Panc1 (cell line): ENCODE results near the gene CNTN5. TPM values are rescaled to one million over a fixed set of nuclear protein-coding genes. Genes with fewer than 3 reads are reported as not detected.

ENCODE experiments used
- ATAC-seq: fragments of 200-7000 bp; cut with Tn5 transposase; 2 replicates; pipeline ENCODE4 v1.9.1; 2020; ENCODE audit warnings: mild to moderate bottlenecking, moderate library complexity
- BruUV-seq: library from RNA; stranded (reverse); fragments of 400-500 nt; replicated peaks from 2 replicates; lab custom pipeline; 2021; lab: Mats Ljungman, UMichigan
- CTCF ChIA-PET: fragments of 300-600 bp; sonication (Branson Sonifier 250); formaldehyde crosslinking; loops from one replicate; lab custom pipeline; 2022; ENCODE audit warnings: antibody characterized with exemption; lab: Charles Lee
- POLR2A ChIA-PET: fragments of 300-600 bp; sonication (Branson Sonifier 250); formaldehyde crosslinking; loops from one replicate; lab custom pipeline; 2022; ENCODE audit warnings: antibody characterized with exemption; lab: Charles Lee
- DNase-seq: peaks from one replicate; pipeline ENCODE4 v3.0.0-alpha.2; 2010; ENCODE audit warnings: low read depth, low spot score
- H3K27ac ChIP-seq: 2 replicates; pipeline ENCODE4 v1.5.1; 2011; ENCODE audit warnings: mild to moderate bottlenecking, low read length, inconsistent platforms
- H3K27me3 ChIP-seq: fragments of 200-500 bp; sonication (Bioruptor generic); 2 replicates; pipeline ENCODE4 v1.6.0; 2014; ENCODE audit warnings: low read length, inconsistent platforms; ENCODE audit not compliant: control insufficient read depth, insufficient read depth
- H3K36me3 ChIP-seq: fragments of 200-500 bp; sonication (Bioruptor generic); 2 replicates; pipeline ENCODE4 v1.5.1; 2014; ENCODE audit warnings: inconsistent platforms, mild to moderate bottlenecking, low read length, moderate library complexity; ENCODE audit not compliant: control insufficient read depth, insufficient read depth
- H3K4me1 ChIP-seq: 2 replicates; pipeline ENCODE4 v1.5.1; 2011; ENCODE audit warnings: inconsistent platforms, mild to moderate bottlenecking, low read length, moderate library complexity; ENCODE audit not compliant: control insufficient read depth, insufficient read depth
- H3K4me3 ChIP-seq, 2 experiments: 2 replicates each; pipeline ENCODE4 v1.5.1; 2011 to 2012; ENCODE audit warnings: low read depth in 2 of 2, low read length in 2 of 2, mild to moderate bottlenecking in 2 of 2, inconsistent platforms in 1 of 2, moderate library complexity in 1 of 2
- H3K9me3 ChIP-seq: fragments of 200-500 bp; sonication (Bioruptor generic); 2 replicates; pipeline ENCODE4 v1.5.1; 2014; ENCODE audit warnings: low read depth, mild to moderate bottlenecking, inconsistent platforms, low read length, moderate library complexity; ENCODE audit not compliant: control insufficient read depth, insufficient read depth
- CTCF ChIP-seq: fragments of 450-650 bp; IDR thresholded peaks from 2 replicates; pipeline ENCODE4 v1.5.1; 2017; ENCODE audit warnings: mild to moderate bottlenecking
- POLR2AphosphoS5 ChIP-seq: IDR thresholded peaks from 2 replicates; pipeline ENCODE4 v1.6.1; 2012; ENCODE audit warnings: mild to moderate bottlenecking, low read depth, low read length, moderate library complexity
- REST ChIP-seq, 2 experiments: IDR thresholded peaks; 2 replicates each; pipeline ENCODE4 v1.6.1; 2011 to 2012; ENCODE audit warnings: low read depth in 2 of 2, control low read depth in 1 of 2, low read length in 1 of 2, mild to moderate bottlenecking in 1 of 2, moderate library complexity in 1 of 2; ENCODE audit not compliant: insufficient read depth in 1 of 2
- SIN3A ChIP-seq: IDR thresholded peaks from 2 replicates; pipeline ENCODE4 v1.6.1; 2012; ENCODE audit warnings: low read depth, mild to moderate bottlenecking, low read length, moderate library complexity, borderline replicate concordance; ENCODE audit not compliant: insufficient read depth
- TCF7L2 ChIP-seq: IDR thresholded peaks from 2 replicates; pipeline ENCODE4 v1.6.1; 2011; ENCODE audit warnings: mild to moderate bottlenecking, low read depth, low read length, inconsistent platforms
- in situ Hi-C: cut with HindIII; loops from 2 replicates; pipeline ENCODE4 v1.10.0; 2016; ENCODE audit warnings: low sequenced_read_pairs, low pct_unique_long_range_greater_than_20kb
- intact Hi-C: fragments of 100-400 bp; cut with micrococcal nuclease; formaldehyde crosslinking; loops from one replicate; pipeline ENCODE4 v1.10.0; 2022; ENCODE audit not compliant: unreplicated experiment
- total RNA-seq: library from RNA; stranded (reverse); gene quantifications from one replicate; pipeline ENCODE4 v1.2.1, GENCODE V29; 2021; ENCODE audit not compliant: unreplicated experiment

CNTN5 gene
- total RNA-seq, 1 experiment from 2014 or later = not detected

- Histone ChIP-seq H3K9me3 (no peaks in the 10 kb centered on the region), H3K4me1 (no peaks in the 10 kb centered on the region), H3K27ac (no peak overlapping the region), H3K36me3 (no peaks in the 10 kb centered on the region), H3K4me3 (no peak overlapping the region), H3K27me3 (no peaks in the 10 kb centered on the region)
- DNase-seq (no peak), ATAC-seq (no peak)
- in situ Hi-C loops (no loop called here), intact Hi-C loops (no loop called here)
- no TSS peak for BruUV-seq
- no peak for TF ChIP-seq TCF7L2
- no peak for TF ChIP-seq SIN3A
- no peak for TF ChIP-seq POLR2AphosphoS5
- TF ChIP-seq REST (IDR thresholded peaks at IDR 0.05; ENCODE audit: insufficient read depth in 1 of 2, low read depth in 2 of 2, low read length in 1 of 2) = no peak
- no peak for TF ChIP-seq CTCF
- CTCF ChIA-PET = no interaction called here
- POLR2A ChIA-PET = no interaction called here
These were observed 791.8 kb downstream of the CNTN5 start for GRCh38 chr11:99812516-99812915.

GRCh38 chr11:99814021-99814420, 793.3 kb downstream of the CNTN5 start:
- ChIA-PET CTCF (no interaction called here), POLR2A (no interaction called here)

More at GRCh38 chr11:99814021-99814420, 793.3 kb downstream of the CNTN5 start:
- H3K4me3 ChIP-seq = no peak overlapping the region
- no TSS peak for BruUV-seq
- no peak overlapping the region for H3K27ac ChIP-seq
- H3K36me3 ChIP-seq = no peaks in the 10 kb centered on the region
- intact Hi-C loops = no loop called here
- H3K9me3 ChIP-seq = no peaks in the 10 kb centered on the region
- TF ChIP-seq POLR2AphosphoS5 = no peak
- no peak for TF ChIP-seq TCF7L2
- no peak for TF ChIP-seq CTCF
- no peak for TF ChIP-seq SIN3A
- no peak for TF ChIP-seq REST (IDR thresholded peaks at IDR 0.05; ENCODE audit: insufficient read depth in 1 of 2, low read depth in 2 of 2, low read length in 1 of 2)
- ATAC-seq (no peak), DNase-seq (no peak)
- H3K27me3 ChIP-seq = no peaks in the 10 kb centered on the region
- H3K4me1 ChIP-seq = no peaks in the 10 kb centered on the region
- in situ Hi-C loops = no loop called here
